ENCODE results near the gene USH2A.

- TF ChIP-seq CTCF (IDR thresholded peaks at IDR 0.05) (no peak), POLR2AphosphoS5 (IDR thresholded peaks at IDR 0.05) (no peak), POLR2A (IDR thresholded peaks at IDR 0.05) (no peak)
These were observed 73.1 kb downstream of the USH2A start for GRCh38 chr1:216350186-216350585.
